PFSK-1 (cell line): ENCODE results near the gene RBKS.

Experiments used
- FOXP2 ChIP-seq: optimal IDR thresholded peaks from 2 replicates; pipeline ENCODE3; 2011; ENCODE audit warnings: borderline replicate concordance, control low read depth, inconsistent platforms; ENCODE audit not compliant: insufficient read depth; ENCODE audit errors: extremely low read length, extremely low read depth
- POLR2AphosphoS5 ChIP-seq: IDR thresholded peaks from 2 replicates; pipeline ENCODE4 v1.6.1; 2012; ENCODE audit warnings: low read depth, mild to moderate bottlenecking, control low read depth, low read length, moderate library complexity
- REST ChIP-seq, 2 experiments: IDR thresholded peaks; 2 replicates each; pipeline versions ENCODE4 v1.6.1 to v1.8.0; 2011 to 2012; ENCODE audit warnings: low read depth in 2 of 2, low read length in 2 of 2, control low read depth in 1 of 2, inconsistent platforms in 1 of 2, mild to moderate bottlenecking in 1 of 2, moderate library complexity in 1 of 2; ENCODE audit not compliant: insufficient read depth in 1 of 2
- SIN3A ChIP-seq: IDR thresholded peaks from 2 replicates; pipeline ENCODE4 v1.6.1; 2012; ENCODE audit warnings: mild to moderate bottlenecking, low read length, moderate library complexity, borderline replicate concordance; ENCODE audit not compliant: insufficient read depth
- TAF1 ChIP-seq: IDR thresholded peaks from 2 replicates; pipeline ENCODE4 v1.6.1; 2012; ENCODE audit warnings: low read length, control low read depth, borderline replicate concordance; ENCODE audit not compliant: insufficient read depth

RBKS gene

GRCh38 chr2:27736031-27736889 lies 153.9 kb downstream of the RBKS start:
- TF ChIP-seq TAF1: no peak
- no peak for TF ChIP-seq POLR2AphosphoS5
- no peak for TF ChIP-seq FOXP2
- no peak for TF ChIP-seq SIN3A
- TF ChIP-seq REST (IDR thresholded peaks at IDR 0.05; ENCODE audit: insufficient read depth in 1 of 2, low read depth in 2 of 2, low read length in 2 of 2): no peak

GRCh38 chr2:27735263-27735904 lies 154.8 kb downstream of the RBKS start:
- TF ChIP-seq REST (IDR thresholded peaks at IDR 0.05; ENCODE audit: insufficient read depth in 1 of 2, low read depth in 2 of 2, low read length in 2 of 2) (no peak), TAF1 (no peak), SIN3A (no peak), POLR2AphosphoS5 (no peak), FOXP2 (no peak)

GRCh38 chr2:27734305-27734704 lies 155.9 kb downstream of the RBKS start:
- TF ChIP-seq REST (IDR thresholded peaks at IDR 0.05; ENCODE audit: insufficient read depth in 1 of 2, low read depth in 2 of 2, low read length in 2 of 2) (no peak), SIN3A (no peak), FOXP2 (no peak), POLR2AphosphoS5 (no peak), TAF1 (no peak)
